Right kidney (tissue), 1 donor: ENCODE data around the gene MYH9.

ENCODE experiments used
- DNase-seq: peaks from one replicate; pipeline ENCODE4 v3.0.0-alpha.2; 2016

Gene MYH9

DNA sequence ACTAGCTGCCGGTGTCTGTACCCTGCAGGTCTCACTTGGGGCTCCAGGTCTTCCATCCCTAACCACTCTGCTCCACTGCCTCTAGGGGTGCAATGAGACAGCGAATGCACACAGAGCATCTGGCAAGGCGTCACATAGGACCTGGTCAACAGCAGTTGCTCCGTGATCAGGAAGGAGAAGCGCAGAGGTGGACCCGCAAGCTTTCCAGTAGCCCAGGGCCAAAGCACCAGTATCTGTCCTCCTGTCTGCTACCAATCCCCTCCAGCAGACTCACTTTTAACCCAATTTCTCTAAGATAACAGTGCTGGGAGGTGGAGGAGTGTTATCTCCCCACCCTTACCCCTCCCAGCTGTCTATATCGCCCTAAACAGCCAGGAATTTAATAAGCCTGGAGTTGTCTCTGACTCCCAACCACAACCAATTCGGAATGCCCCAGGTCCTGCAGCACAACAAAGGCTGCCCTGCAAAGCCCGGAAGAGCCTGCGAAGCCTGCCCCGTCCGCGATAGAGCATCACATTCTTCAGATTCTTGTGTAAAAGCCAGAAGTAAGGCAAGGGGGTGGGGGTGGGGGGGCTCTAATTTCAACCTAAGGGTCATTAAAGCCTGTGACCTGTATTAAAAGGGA is 19.3 kb downstream of the MYH9 start:
- peak; percentile 62 for DNase-seq

DNA sequence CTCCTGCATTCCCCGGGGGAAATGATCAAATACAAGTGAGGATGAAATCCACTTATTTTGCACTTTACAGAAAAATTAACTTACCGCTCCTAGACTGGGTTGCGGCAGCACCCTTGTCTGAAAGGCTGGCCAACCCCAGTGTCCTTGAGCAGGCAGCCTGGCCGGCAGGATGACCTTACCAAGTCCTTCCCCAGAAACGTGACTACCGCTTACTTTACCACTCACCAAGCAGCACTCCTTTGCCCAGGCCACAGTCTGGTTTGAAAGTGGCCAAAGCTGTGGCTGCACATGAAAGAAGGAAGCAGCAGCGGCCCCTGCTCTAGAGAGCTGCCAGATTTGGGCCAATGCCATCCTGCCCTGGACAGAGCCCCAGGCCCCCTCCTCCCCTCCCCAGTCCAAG is 20.3 kb downstream of the MYH9 start:
- no peak for DNase-seq

DNA sequence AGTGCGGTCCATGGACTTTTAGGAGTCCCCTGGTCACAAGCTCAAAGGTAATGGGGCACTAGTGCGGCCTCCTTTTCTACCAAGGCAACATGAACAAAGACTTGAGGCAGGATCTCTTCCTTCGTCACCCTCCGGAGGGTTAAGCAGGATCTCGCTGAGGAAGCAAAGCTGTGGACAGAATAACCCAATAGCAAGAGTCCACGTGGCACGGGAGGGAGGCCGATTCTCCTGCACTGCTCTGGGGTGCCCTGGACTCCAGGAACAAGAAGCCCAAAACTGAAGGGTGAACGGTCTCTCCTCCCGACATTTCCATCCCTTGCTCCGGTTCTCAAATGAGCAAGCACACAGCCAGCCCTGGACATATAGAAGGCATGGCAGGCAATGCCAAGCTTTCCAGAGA is 20.7 kb downstream of the MYH9 start:
- no peak for DNase-seq

DNA sequence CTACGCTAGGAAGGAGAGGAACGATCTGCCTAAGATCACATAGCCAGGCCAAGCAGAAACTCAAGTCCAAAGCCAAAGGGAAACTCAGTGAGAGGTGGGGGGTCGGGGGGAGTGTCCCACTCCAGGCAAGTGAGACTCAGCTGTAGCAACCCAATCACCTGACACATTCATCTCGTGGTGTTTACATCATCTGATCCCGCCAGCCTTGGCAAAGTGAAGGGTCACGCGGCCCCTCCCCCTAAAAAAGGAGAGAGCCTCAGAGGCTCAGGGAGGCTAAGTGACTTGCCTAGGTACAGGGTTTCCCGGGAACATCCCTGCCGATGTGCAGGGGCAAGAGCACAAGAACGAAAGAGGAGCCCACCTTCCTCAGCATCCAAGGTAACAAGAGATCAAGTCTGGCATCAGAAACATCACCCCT is 21.5 kb downstream of the MYH9 start:
- no peak for DNase-seq

DNA sequence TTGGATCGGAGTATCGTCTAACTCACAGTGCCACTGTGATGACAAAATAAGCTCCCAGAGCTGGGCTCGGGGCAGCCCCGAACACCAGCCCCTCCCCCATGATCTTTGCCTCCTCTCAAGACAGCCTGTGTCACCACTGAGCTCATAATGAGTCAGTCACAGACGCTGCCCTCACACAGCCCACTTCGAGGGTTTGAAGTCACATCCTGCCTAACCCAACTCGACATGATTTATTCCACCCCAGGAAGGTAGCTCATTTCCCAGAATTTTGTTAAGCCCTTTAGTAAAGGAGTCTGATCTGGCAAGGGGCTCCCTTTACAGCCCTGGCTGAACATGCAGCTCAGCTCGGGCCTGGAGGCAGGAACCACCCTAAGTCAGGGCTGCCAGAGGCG is 22.8 kb downstream of the MYH9 start:
- no peak for DNase-seq

DNA sequence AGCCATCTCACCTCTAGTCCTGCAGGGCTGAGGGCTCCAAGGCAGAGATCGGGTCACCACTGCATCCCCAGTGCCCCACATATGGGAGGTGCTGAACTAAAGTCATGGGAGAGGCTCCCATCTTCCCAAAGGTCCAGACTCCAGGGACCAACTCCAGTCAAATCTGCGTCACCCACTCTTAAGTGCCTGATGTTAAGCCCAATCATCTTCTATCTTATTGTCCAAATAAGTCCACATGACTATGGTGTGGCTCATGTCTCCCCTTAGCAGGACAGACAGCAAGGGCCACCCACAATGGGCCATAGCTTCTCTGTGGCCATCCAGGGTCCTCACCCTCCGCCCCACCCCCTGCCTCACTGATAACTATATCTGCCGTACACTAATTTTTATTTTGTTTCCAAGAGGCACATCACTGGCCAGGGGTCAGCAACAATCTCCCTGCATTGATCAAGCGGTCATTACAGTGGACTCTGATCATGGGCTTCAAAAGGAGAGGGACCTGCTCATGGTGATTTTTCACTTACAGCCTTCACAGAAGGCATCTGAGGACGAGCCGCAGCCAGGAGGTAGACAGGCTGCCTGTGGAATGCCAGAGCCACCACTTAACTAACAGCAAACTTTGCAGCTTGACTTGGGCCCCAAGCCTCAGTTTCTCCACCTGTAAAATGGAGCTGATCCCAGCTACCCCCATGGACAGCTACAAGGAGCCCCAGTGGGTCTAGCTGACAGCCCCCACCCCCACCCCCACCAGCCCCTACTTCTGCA is 23.3 kb downstream of the MYH9 start:
- DNase-seq = no peak

DNA sequence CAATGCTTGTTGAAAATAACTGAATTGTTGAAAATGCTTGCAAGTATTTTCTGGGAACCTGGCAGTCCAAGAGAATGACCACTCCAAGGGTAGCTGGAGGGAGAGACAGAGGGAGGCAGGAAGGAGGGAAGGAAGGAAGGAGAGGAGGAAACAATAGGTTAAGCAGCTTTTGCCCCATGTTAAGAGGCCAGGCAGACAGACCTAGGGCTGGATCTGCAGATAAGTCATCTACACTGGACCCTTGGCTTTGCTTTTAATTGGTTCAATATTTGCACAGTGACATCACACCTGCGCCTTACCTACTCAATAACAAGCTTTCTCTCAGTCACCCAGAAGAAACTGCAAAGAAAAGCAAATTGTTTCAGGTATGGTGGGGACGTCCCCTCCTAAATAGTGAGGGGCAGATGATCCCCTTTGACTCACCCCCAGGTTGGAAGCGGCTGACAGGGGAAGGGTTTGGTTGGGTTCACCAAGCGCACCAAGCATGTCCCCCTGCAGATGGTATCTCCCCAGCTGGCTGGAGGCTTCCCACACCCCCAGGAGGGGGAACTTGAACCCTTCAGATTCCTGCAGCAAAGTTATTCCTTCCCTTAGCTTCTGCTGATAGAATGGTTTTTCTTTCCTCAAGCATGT is 24.3 kb downstream of the MYH9 start:
- DNase-seq = no peak

DNA sequence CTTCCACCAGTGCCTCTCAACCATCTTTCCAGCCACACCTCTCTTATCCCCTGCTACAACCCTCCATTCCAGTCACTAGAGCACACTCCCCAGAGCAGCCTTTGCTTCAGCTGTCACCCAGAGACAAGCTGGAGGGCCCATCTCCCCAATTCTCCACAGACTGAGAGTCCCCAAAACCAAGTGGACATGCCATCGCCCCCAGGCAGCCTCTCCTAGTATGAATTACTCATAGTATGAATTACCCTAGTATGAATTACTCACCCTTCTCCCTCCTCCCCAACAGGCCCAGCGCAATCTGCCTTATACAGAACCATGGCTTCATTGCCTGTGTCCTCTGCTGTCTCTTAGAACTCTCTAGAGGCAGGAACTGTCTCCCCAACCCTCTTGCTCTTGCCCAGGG is 24.8 kb downstream of the MYH9 start:
- no peak for DNase-seq

DNA sequence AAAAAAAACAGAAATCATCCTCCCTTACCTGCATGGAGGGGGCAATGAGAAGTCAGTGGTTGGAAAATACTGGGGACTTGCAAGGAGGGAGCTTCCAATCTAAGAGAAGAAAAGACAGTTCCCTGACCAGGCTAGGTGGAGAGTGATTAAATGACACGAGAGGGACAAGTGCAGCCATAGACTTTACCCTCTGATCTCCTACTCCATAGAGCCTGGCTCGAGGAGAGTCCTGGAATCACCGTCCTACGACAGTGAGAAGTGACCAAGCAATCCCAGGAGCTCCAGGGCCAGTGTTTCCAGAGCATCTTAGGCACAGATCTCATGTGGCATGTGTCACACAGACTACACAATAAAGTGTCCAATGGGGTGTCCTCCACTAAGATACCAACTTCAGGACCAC is 25.7 kb downstream of the MYH9 start:
- no peak for DNase-seq

DNA sequence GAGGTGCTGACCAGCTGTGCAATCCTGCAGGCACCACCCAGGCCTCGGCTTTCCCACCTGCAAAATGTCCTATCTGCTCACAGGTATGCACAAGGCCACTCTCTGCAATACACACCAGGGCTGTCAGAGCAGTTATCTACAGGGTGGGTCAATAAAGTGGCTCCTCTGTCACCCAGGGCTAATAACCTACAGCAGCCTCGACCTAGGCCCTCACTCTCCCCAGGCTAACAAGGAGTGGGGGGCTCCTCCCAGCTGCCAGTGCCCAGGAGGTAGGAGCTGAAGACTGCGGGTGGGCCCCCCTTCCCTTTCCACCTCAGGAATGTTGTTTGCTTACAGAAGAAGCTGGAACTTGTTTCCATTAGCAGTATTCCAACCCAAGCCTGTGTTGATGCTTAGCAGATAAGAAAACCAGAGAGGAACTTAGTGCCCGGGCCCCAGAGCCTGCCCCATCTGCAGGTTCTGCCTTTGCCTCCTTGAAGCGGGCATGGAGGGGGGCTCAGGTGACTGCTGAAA is 26.8 kb downstream of the MYH9 start:
- peak; percentile 41 for DNase-seq

DNA sequence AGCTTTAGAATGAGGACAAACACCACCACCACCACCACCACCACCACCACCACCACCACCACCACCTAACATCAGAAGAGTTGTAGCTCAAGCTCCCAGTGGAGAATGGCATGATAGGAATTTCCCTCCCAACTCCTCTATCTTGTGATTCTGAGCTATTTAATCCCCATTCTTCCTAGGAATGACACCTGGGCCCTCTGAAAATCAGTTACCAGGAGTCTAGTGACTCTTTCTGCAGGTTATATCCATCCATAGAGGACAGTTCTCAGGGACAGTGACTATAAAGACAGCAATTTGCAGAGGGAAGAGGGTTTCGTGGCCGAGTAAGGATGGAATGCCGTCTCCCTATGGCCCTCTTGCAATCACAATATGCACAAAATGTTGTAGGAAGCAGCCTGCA is 27.8 kb downstream of the MYH9 start:
- no peak for DNase-seq

DNA sequence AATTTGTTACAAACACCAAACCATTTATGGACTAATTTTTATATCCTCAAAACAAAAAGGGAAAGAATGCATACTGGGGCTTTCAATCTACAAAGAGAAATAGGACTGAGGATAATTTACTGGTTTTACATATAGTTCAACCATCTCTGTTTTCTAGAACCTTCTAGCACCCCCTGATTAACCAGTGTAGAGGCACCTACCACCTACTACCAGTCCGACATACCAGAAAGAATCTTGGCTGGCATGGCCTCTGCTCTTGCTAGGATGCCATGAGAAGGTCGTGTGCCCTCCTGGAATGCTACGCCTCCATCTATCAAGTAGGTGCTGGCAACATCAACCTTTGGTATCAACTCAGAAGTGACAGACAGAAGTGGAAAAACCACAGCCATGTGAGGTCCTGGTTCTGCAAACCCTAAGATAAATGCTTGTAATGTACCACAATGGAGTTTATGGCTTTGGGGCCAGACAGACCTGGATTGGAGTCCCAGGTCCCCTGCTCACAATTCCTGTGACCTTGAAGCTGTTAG is 28.2 kb downstream of the MYH9 start:
- DNase-seq = no peak

DNA sequence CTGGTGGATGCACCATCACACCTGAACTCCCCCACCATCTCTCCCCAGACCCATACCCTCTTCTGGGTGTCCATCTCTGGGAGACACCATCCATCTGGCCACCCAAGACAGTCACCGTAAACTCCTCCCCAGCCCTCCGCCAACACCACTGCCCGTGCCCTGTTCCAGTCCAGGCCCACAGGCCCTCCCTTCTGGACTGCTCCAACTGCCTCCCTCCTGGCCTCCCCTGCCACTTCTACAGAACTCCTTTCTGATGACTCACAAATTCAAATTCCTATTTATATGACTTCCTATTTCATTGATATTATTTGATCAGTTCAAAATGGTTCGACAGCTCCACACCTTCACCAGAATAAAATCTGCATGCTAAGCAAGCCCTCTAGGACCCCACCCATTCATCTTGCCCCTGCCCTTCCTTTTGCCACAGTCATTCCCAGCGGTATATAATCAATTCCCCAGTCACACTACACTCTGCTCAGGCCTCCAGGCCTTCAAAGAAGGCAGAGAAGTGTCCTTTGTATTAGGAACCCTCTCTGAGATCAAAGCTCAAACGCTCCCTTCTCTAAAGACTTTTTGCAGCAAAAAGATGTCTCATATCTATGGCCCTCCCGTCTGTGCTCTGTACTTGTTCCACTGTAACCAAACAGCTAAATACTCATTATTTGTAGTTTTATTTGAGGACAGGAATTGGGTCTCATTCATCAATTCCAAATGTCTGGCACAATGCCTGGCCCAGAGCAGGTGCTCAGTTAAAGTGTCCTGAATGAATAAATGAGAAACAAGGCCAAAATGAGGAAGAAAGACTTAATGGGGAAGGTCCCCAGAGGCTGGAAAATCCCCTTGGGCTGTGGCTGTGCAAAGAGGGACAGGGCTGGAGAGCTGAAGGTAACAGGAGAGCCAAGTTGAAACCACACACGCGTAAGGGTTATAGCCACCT is 29.0 kb downstream of the MYH9 start:
- no peak for DNase-seq

DNA sequence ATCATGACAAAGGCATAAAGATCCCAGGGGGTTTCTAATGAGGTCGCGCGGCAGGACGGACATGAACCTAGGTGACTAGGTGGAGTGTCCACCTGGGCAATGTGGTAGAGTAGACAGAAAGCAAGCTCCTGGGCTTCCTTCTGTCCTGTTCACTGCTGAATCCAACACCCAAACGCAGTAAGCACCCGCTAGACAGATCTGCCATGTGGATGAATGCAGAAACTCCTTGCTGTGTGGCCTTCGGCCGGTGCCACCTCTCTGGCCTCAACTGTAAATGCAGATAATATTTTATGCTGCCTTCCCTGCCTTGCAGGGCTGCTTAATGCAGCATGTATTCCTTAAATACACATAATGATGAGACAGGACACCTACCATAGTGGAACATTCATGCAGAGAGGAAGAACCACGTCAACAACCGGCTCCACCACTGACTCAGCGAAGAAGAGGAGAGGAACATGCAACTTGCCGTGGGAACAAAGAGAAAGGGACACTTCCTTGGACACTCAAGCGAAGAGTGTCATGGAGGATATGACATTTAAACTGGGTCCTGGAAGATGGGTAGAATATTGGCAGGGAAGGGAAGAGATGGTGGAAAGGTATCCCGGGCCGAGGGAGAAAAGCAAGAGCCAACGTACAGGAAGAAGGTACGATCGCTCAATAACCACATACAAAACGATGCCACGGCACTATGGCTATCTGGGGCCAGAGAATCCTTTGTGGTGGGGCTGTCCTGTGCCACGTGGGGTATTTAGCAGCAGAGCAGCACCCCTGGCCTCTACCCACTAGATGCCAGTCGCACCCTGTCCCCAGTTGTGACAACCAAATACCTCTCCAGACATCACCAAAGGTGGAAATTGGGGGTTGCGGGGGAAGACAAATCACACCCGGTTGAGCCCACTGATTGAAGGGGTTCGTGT is 30.8 kb downstream of the MYH9 start:
- DNase-seq = no peak

DNA sequence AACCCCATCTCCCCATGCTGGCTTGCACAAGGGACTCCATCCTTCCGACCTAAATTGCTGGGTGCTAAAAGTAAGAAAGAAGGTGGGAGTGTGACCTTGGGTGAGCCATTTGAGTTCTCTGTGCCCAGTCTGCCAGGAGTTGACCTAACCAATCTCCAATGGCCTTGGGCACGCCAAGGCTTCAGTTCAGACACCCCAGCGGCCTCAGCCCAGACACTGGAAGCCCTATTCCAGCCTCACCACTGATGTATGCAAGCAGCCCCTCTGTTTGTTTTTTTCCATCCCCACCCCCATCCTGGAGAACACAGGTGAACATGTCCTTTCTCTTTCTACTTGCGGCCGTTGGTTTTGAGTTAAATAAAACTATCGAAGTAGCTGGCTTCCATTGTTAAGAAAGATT is 31.9 kb downstream of the MYH9 start:
- no peak for DNase-seq

DNA sequence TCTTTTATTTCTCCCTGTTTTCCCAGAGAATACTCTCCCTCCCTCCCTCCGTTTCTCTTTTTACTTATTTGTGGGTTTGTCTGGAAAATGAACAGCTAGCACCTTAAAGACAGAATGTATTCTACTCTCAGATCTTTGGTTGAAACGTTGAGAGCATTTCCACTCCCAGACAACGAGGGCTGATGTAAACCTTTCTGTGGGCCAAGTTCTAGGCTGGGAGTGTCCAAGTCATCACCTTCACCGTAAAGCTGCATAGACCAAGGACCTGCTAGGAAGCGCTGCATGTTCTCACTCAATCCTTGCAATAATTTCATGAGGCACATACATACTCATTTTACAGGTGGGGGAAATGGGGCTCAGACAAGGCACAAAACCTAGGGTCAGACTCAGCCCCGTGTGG is 32.4 kb downstream of the MYH9 start:
- no peak for DNase-seq

DNA sequence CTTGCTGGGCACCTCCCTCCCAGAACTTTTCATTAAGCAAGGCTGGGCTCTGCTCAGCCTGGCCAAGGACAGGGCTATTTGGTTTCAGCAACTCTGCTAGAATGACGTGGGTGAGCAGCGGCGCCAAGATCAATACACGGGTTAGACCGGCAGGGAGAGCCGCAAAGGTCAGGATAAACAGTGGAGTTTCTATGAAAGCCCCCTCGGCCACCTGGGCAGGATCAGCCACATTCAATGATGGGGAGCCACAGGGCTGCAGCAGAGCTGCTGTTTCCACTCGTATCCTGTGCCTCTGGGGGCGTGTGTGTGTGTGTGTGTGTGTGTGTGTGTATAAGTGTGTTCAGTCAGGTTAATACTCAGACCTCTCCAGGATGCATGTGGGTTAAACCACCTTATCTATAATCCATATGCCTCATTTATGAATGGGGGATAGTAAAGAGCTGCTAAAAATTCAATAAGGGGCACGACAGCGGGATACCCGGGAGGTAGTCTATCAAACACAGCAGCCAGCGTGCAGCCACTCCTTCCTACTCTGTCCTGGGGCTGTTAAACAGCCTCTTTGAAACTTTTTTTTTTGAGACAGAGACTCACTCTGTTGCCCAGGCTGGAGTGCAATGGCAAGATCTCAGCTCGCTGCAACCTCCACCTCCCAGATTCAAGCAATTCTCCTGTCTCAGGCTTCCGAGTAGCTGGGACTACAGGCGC is 34.8 kb downstream of the MYH9 start:
- peak; percentile 53 for DNase-seq

DNA sequence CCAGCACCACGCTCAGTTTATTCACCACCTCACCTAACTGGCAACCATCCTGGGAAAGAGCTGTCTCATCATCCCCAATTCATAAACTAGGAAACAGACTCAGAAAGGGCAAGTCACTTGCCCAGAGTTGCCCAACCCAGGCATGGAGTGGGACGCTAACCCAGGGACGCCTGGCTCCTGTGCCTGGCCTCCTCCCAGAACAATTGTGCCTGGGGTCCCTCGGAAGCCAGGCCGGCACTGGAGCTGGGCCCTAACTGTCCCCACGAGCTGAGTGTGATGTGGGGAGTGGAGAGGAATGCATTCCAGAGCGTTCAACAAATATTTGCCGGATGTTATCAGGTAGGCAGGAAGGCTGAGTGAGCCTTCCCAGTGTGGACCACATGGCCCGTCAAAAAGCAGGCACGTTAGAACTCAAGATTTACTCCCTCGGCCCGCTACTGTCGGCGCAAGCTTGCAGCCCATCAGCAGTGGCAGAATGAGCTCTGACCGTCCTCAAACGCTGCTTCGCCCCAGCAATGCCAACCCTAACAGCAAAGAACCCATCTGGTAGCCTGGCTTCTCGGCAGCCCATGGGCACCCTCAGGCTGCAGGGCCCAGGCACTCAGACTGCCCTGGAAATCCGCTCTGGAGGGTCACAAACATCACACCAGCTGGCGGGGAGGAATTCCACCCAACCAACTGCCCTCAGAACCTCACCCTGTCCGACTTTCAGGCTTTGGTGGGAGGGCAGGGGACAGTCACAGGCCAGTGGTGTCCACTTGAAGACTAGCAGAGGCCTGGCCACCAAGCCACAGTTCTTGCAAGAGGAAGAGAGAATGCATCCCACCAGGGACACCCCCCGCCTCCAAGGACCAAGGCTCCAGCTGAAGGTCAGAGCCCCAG is 35.6 kb downstream of the MYH9 start:
- DNase-seq = no peak
